MM.1S (cell line): ENCODE data around the gene TUBGCP5.

ENCODE experiments used
- DNase-seq: peaks from one replicate; pipeline ENCODE4 v3.0.0-alpha.2; 2015
- H2AFZ ChIP-seq: fragments of 300-600 bp; sonication (generic); 2 replicates; pipeline ENCODE4 v1.6.0; 2016; ENCODE audit warnings: antibody characterized with exemption, low read length
- H3F3A ChIP-seq: fragments of 300-600 bp; sonication (generic); 2 replicates; pipeline ENCODE4 v1.6.1; 2016; ENCODE audit warnings: mild to moderate bottlenecking, antibody characterized with exemption, low read length, moderate library complexity, mixed read lengths; ENCODE audit not compliant: insufficient read depth
- H3K27ac ChIP-seq: fragments of 300-600 bp; sonication (generic); 2 replicates; pipeline ENCODE4 v1.5.1; 2016; ENCODE audit warnings: mild to moderate bottlenecking, low read length
- H3K27me3 ChIP-seq: fragments of 300-600 bp; sonication (generic); replicated peaks from 2 replicates; pipeline ENCODE4 v1.6.0; 2016; ENCODE audit warnings: low read length; ENCODE audit not compliant: insufficient read depth
- H3K36me3 ChIP-seq: fragments of 300-600 bp; sonication (generic); replicated peaks from 2 replicates; pipeline ENCODE4 v1.6.1; 2016; ENCODE audit warnings: mild to moderate bottlenecking, low read length, mixed read lengths; ENCODE audit not compliant: insufficient read depth
- H3K4me1 ChIP-seq: fragments of 300-600 bp; sonication (generic); 2 replicates; pipeline ENCODE4 v1.6.1; 2016; ENCODE audit warnings: low read length, mixed read lengths
- H3K4me2 ChIP-seq: fragments of 300-600 bp; sonication (generic); 2 replicates; pipeline ENCODE4 v1.6.0; 2016; ENCODE audit warnings: low read depth, low read length
- H3K4me3 ChIP-seq: fragments of 300-600 bp; sonication (generic); 2 replicates; pipeline ENCODE4 v1.5.1; 2016; ENCODE audit warnings: low read length, mixed read lengths
- H3K79me2 ChIP-seq: fragments of 300-600 bp; sonication (generic); 2 replicates; pipeline ENCODE4 v1.6.1; 2016; ENCODE audit warnings: mixed run types, low read length, mixed read lengths
- H3K9ac ChIP-seq: fragments of 300-600 bp; sonication (generic); 2 replicates; pipeline ENCODE4 v1.6.1; 2016; ENCODE audit warnings: low read length, mixed read lengths
- H3K9me2 ChIP-seq: fragments of 300-600 bp; sonication (generic); replicated peaks from 2 replicates; pipeline ENCODE4 v1.6.1; 2016; ENCODE audit warnings: mild to moderate bottlenecking, low read length, mixed read lengths; ENCODE audit not compliant: insufficient read depth
- H3K9me3 ChIP-seq: fragments of 300-600 bp; sonication (generic); replicated peaks from 2 replicates; pipeline ENCODE4 v1.6.1; 2016; ENCODE audit warnings: mild to moderate bottlenecking, low read length, mixed read lengths; ENCODE audit not compliant: insufficient read depth
- H4K20me1 ChIP-seq: fragments of 300-600 bp; sonication (generic); 2 replicates; pipeline ENCODE4 v1.6.1; 2016; ENCODE audit warnings: mild to moderate bottlenecking, low read length, moderate library complexity, mixed read lengths; ENCODE audit not compliant: insufficient read depth
- CTCF ChIP-seq: fragments of 300-600 bp; sonication (generic); IDR thresholded peaks from 2 replicates; pipeline ENCODE4 v1.5.1; 2016; ENCODE audit warnings: antibody characterized with exemption, low read length, mixed read lengths
- EZH2 ChIP-seq: fragments of 300-600 bp; sonication (generic); optimal IDR thresholded peaks from 2 replicates; pipeline ENCODE3; 2017; ENCODE audit warnings: low read depth, mild to moderate bottlenecking, antibody characterized with exemption, low read length, mixed read lengths
- EZH2phosphoT487 ChIP-seq: fragments of 300-600 bp; sonication (generic); IDR thresholded peaks from 2 replicates; pipeline ENCODE4 v1.6.1; 2018; ENCODE audit warnings: antibody characterized with exemption, low read length

TUBGCP5 gene

DNA sequence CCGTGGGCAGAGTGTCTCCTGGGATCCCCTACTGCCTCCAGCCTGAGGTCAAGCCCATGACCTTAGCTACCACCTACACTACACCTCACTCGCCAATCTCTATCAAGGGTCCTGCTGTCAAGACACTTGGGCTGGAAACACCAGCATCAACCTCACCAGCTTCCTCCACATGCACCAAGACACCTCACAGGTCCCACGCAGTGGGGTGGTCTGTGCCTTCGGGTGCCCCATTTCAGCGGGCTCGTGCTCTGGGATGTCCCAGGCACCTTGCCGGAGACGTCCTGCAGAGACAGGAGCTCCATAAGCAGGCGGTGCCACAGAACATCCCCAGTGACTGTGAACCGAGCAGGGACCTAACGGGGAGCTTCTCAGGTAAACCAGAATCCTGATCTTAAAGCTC lies 79.2 kb downstream of the TUBGCP5 start:
- no peak for DNase-seq
- Histone ChIP-seq H2AFZ (no peak overlapping the region), H4K20me1 (no peaks in the 10 kb centered on the region), H3K79me2 (peaks cover 70% of the 10 kb centered on the region), H3K4me3 (no peak overlapping the region), H3K27ac (no peak overlapping the region), H3K9ac (no peak overlapping the region), H3K9me3 (no peaks in the 10 kb centered on the region), H3F3A (no peaks in the 10 kb centered on the region), H3K36me3 (no peaks in the 10 kb centered on the region), H3K9me2 (no peaks in the 10 kb centered on the region), H3K4me1 (no peaks in the 10 kb centered on the region), H3K27me3 (no peaks in the 10 kb centered on the region), H3K4me2 (no peak overlapping the region)
- TF ChIP-seq EZH2: no peak
- no peak for TF ChIP-seq EZH2phosphoT487

DNA sequence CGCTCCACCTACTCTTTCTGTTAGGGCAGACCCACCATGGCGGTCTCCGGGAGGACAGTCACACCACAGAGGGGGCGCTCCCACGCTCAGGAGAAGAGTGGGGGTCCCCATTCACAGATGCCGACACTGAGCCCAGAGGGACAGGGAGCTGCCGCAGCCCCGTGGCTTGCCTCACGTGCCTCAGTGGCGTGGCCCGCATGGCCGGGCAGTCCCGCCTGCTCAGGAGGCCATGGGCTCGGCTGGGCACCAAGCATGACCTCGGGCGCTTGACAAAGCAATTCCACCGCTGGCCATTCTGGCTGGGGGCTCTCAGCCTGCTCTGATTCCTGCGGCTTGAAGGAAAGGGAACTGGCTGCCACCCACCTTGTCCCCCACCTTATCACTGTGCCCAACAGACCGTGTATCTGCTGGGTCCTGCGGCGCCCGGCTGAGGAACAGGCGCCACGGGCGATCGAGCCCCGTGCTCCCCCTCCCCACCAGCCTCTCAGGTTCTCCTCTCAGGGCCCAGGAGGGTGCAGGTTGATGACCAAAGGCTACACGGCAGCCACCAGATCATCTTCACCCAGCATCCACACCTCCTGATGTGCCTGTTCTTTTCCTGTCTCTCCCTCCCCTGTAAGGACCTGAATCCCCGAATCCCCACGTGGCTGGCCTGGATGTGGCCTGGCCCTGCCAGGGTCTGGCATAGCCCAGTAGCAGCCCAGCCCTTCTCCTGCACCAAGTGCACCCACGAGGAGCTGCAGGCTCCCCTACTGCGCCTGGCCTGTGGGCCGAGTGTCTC lies 79.9 kb downstream of the TUBGCP5 start:
- H2AFZ ChIP-seq: no peak overlapping the region
- no peaks in the 10 kb centered on the region for H3K9me3 ChIP-seq
- H3K9me2 ChIP-seq: no peaks in the 10 kb centered on the region
- no peak overlapping the region for H3K4me3 ChIP-seq
- TF ChIP-seq CTCF (no peak), EZH2 (no peak), EZH2phosphoT487 (no peak)
- no peak overlapping the region for H3K4me2 ChIP-seq
- H3F3A ChIP-seq: no peaks in the 10 kb centered on the region
- H3K4me1 ChIP-seq: no peaks in the 10 kb centered on the region
- no peaks in the 10 kb centered on the region for H4K20me1 ChIP-seq
- H3K27me3 ChIP-seq: no peaks in the 10 kb centered on the region
- DNase-seq: no peak
- peaks cover 69% of the 10 kb centered on the region for H3K79me2 ChIP-seq
- no peak overlapping the region for H3K27ac ChIP-seq
- no peaks in the 10 kb centered on the region for H3K36me3 ChIP-seq
- H3K9ac ChIP-seq: no peak overlapping the region

DNA sequence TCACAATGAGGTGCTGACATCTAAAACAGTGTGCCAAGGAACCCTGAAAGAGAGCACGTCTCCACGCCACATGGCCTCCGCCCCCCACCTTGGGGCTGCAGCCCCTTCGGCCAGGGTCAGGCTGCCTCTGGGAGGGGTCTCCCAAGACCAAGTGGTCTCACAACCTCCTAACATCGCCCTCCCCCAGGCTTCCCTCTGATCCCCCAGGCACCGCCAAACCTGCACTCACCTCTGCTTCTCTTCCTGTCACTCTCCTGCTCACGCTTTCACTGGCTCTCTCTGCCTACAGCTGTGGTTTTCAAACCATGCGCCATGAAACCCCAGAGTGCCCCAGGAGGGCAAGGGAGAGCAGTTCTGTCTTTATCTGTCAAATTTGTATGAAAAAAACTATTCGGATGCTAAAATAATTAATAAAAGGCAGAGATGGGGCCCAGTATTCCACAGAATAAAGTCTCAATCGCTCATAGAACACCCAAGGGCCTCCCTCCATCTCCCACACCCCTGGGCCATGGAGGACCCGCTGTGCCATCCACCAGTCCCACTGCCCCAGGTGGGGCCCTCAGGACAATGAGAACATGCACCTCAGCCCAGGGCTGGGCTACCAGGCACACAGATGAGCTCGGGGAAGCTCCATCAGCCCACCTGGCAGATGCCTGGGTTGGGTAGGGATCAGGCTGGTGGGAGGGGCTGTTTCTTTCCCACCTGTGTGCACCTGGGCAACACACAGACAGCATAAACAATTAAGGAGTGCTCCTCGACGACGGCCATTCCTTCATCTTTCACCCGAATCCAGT lies 80.7 kb downstream of the TUBGCP5 start:
- H3F3A ChIP-seq: no peaks in the 10 kb centered on the region
- H2AFZ ChIP-seq: no peak overlapping the region
- no peaks in the 10 kb centered on the region for H3K4me1 ChIP-seq
- no peak for DNase-seq
- no peaks in the 10 kb centered on the region for H3K9me2 ChIP-seq
- no peak overlapping the region for H3K4me3 ChIP-seq
- no peaks in the 10 kb centered on the region for H4K20me1 ChIP-seq
- no peak overlapping the region for H3K4me2 ChIP-seq
- no peaks in the 10 kb centered on the region for H3K9me3 ChIP-seq
- no peaks in the 10 kb centered on the region for H3K36me3 ChIP-seq
- no peak overlapping the region for H3K27ac ChIP-seq
- no peak for TF ChIP-seq CTCF
- TF ChIP-seq EZH2: no peak
- TF ChIP-seq EZH2phosphoT487: no peak
- no peaks in the 10 kb centered on the region for H3K27me3 ChIP-seq
- no peak overlapping the region for H3K9ac ChIP-seq
- H3K79me2 ChIP-seq: peaks cover 71% of the 10 kb centered on the region

DNA sequence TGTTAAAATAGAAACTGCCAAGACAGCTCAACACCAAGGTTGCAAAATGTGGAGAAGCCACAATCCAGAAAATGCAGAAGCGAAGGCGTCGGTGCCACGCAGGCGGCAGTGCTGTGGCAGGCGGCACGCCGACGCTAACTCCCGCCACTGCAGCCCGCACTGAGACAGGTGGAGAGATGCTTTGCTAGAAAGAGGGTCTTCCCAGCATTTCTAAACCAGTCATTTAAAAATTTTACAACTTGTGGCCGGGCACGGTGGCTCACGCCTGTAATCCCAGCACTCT lies 82.5 kb downstream of the TUBGCP5 start:
- Histone ChIP-seq H3K79me2 (peaks cover 74% of the 10 kb centered on the region), H3K27ac (no peak overlapping the region), H3K9me3 (no peaks in the 10 kb centered on the region), H3F3A (no peaks in the 10 kb centered on the region), H2AFZ (no peak overlapping the region), H3K4me1 (no peaks in the 10 kb centered on the region), H3K9me2 (no peaks in the 10 kb centered on the region), H3K36me3 (no peaks in the 10 kb centered on the region), H3K27me3 (no peaks in the 10 kb centered on the region), H4K20me1 (no peaks in the 10 kb centered on the region), H3K4me2 (no peak overlapping the region), H3K9ac (no peak overlapping the region), H3K4me3 (no peak overlapping the region)
- DNase-seq: no peak
- TF ChIP-seq CTCF: no peak
- no peak for TF ChIP-seq EZH2
- no peak for TF ChIP-seq EZH2phosphoT487
